Measurements from ENCODE around the gene AASDH. TPM values are rescaled to one million over a fixed set of nuclear protein-coding genes. Genes with fewer than 3 reads are reported as not detected.

AASDH gene, protein sequence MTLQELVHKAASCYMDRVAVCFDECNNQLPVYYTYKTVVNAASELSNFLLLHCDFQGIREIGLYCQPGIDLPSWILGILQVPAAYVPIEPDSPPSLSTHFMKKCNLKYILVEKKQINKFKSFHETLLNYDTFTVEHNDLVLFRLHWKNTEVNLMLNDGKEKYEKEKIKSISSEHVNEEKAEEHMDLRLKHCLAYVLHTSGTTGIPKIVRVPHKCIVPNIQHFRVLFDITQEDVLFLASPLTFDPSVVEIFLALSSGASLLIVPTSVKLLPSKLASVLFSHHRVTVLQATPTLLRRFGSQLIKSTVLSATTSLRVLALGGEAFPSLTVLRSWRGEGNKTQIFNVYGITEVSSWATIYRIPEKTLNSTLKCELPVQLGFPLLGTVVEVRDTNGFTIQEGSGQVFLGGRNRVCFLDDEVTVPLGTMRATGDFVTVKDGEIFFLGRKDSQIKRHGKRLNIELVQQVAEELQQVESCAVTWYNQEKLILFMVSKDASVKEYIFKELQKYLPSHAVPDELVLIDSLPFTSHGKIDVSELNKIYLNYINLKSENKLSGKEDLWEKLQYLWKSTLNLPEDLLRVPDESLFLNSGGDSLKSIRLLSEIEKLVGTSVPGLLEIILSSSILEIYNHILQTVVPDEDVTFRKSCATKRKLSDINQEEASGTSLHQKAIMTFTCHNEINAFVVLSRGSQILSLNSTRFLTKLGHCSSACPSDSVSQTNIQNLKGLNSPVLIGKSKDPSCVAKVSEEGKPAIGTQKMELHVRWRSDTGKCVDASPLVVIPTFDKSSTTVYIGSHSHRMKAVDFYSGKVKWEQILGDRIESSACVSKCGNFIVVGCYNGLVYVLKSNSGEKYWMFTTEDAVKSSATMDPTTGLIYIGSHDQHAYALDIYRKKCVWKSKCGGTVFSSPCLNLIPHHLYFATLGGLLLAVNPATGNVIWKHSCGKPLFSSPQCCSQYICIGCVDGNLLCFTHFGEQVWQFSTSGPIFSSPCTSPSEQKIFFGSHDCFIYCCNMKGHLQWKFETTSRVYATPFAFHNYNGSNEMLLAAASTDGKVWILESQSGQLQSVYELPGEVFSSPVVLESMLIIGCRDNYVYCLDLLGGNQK
- 27.5 and 39.6 TPM in 2 replicates for polyA plus RNA-seq

GRCh38 chr4:56387023-56388001 lies at the start of gene AASDH:
TSS of gene AASDH (minus strand) at chr4:56387491. CDS start at chr4:56384299, 3,192 bp downstream.

DNA sequence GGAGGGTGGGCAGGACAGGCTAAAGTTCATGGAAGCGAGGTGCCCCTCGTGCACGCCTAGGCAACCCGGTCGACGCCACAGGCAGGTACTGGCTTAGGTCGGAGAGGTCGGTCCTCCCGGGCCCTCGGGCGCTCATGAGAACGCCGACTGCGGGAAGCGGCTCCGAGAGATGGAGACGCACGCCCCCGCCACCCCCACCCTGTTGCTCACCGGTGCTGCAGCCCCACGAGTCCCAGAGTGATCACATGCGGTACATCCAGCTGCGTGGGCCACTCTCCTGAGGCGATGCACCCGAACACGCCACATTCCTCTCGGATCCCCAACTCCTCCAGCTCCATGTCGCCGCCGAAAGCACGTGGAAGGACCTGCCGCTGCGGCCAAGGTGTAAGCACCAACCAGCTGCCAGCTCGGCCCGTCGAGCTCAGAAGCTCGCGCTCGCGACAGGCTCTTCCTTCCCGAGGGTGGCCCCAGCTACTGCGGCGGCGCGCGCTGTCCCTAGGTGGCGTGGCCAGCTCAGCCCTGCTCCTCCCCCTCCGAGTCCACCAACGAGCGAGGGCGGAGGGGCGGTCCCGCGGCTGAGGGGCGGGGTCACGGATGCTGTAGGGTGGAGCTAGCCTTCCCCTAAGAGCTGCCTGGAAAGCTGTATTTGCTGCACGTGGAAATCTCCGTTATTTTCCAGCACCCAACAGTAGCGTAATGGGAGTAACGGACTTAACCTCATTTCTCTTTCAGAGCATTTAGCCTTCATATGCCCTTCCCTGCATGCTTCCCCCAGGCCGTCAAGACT lies 48.0 kb upstream of the AASDH start, which contains the start of gene PPAT:
Gene PPAT (minus strand): TSS at position 476 of the 787 bp plus-strand sequence. CDS start 138 bp downstream, at position 338.

Other genes starting within 250 kb of the AASDH start
- 11.7 and 11.9 TPM in 2 replicates for gene PPAT, start 48.1 kb upstream of the AASDH start, polyA plus RNA-seq
- gene PAICS, start 48.8 kb upstream of the AASDH start, polyA plus RNA-seq: 47.9 and 56.8 TPM in 2 replicates
- gene SRP72, start 80.1 kb upstream of the AASDH start, polyA plus RNA-seq: 117 and 156 TPM in 2 replicates
- 61.4 and 65.9 TPM in 2 replicates for gene ARL9, start 118.3 kb upstream of the AASDH start, polyA plus RNA-seq

All from Purkinje cell (primary cell).